ENCODE data around the gene SMCHD1.

DNA sequence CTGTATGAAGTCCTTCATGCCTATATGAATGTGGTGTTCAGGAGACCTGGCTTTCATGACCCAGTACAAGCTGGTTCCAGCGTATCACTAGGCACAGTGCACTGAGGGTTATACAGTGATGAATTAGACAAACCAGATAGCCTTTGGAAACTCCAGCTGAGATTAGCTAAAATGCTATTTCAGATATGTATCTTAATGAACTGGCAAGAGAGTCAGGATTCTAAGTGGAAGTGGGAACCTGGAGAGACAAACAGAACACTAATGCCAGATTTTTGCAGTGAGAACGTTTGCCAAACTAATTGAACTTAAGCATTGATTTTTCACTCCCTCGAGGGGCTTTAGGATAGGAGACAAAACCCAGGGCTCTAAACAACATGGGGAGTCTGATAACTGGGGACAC, 125.2 kb downstream of the SMCHD1 start:
- TF ChIP-seq CTCF (IDR thresholded peaks at IDR 0.05), result no peak
- no peak for TF ChIP-seq POLR2A (IDR thresholded peaks at IDR 0.05)
- no peak for TF ChIP-seq POLR2AphosphoS5 (IDR thresholded peaks at IDR 0.05)

Measured in prostate gland (tissue), 2 donors.